Uterus (tissue), 4 donors: ENCODE results near the gene ZNF827. TPM values are rescaled to one million over a fixed set of nuclear protein-coding genes. Genes with fewer than 3 reads are reported as not detected.

Source experiments
- DNase-seq, 2 donors: peaks; one replicate each; pipeline ENCODE4 v3.0.0-alpha.2; 2019 to 2020
- H3K27ac ChIP-seq, 2 donors: fragments of 200-600 bp; sonication (generic); 1 replicate in 1 of 2; 2 replicates in 1 of 2; pipeline ENCODE4 v1.5.1; 2016 to 2018
- H3K27me3 ChIP-seq, 2 donors: fragments of 200-600 bp; sonication (generic); one replicate each; pipeline ENCODE4 v1.5.1; 2018 to 2019; ENCODE audit warnings: control low read depth in 1 of 2
- H3K36me3 ChIP-seq, 2 donors: fragments of 200-600 bp; sonication (generic); one replicate each; pipeline ENCODE4 v1.5.1; 2019; ENCODE audit warnings: control low read depth in 1 of 2
- H3K4me1 ChIP-seq, 2 donors: fragments of 200-600 bp; sonication (generic); one replicate each; pipeline ENCODE4 v1.5.1; 2018 to 2019; ENCODE audit warnings: control low read depth in 1 of 2
- H3K4me3 ChIP-seq, 2 donors: fragments of 200-600 bp; sonication (generic); 1 replicate in 1 of 2; 2 replicates in 1 of 2; pipeline ENCODE4 v1.5.1; 2018 to 2019; ENCODE audit warnings: mild to moderate bottlenecking in 1 of 2
- H3K9me3 ChIP-seq, 2 donors: fragments of 200-600 bp; sonication (generic); one replicate each; pipeline ENCODE4 v1.5.1; 2019; ENCODE audit warnings: control low read depth in 1 of 2
- CTCF ChIP-seq, 4 experiments: fragments of 200-600 bp in 2 of 4; fragments of 450-650 bp in 2 of 4; sonication (generic) in 2 of 4; IDR thresholded peaks; one replicate each; pipeline ENCODE4 v1.5.1; 2016 to 2019; ENCODE audit warnings: antibody characterized with exemption in 4 of 4, mild to moderate bottlenecking in 2 of 4, moderate library complexity in 1 of 4
- POLR2A ChIP-seq, 2 donors: fragments of 450-650 bp; IDR thresholded peaks; one replicate each; pipeline ENCODE4 v1.6.1; 2016; ENCODE audit warnings: antibody characterized with exemption in 2 of 2, mild to moderate bottlenecking in 1 of 2, moderate library complexity in 1 of 2
- intact Hi-C: fragments of 100-400 bp; cut with DNase I; formaldehyde crosslinking; loops from one replicate; pipeline ENCODE4 v1.15.1; 2023; ENCODE audit warnings: low total_unique reads
- total RNA-seq, 4 donors: library from RNA; depleted of rRNA in 3 of 4; stranded (reverse); fragments of >200 nt in 3 of 4; gene quantifications; one replicate each; pipeline versions ENCODE4 v1.1.0 to v1.2.4, GENCODE V29; 2014 to 2023
- donor health status: DM: yes; HTN: yes; CAD: no.

The ZNF827 gene
- 10 to 100 TPM in 2 of 4 donors, 1 to 10 TPM in 2; 2.9 to 33.1 (median 14.2) TPM for total RNA-seq

- H3K4me3 ChIP-seq: peak within 1 kb of the TSS; percentile 71 to 89
- H3K4me1 ChIP-seq: peaks cover 0 to 4% of the 10 kb centered on the region in 2 donors
- peak; percentile 59 to 63 for DNase-seq
- intact Hi-C loops: loop anchor here (5.0 kb wide), 1 partner anchor 207 kb away; no protein-coding TSS in a partner anchor
- TF ChIP-seq POLR2A (IDR thresholded peaks at IDR 0.05) (peak in 1 of 2 donors; percentile 29), CTCF (IDR thresholded peaks at IDR 0.05) (peak in 1 of 4 experiments; percentile 30)
- no peaks in the 10 kb centered on the region for H3K36me3 ChIP-seq
- H3K27ac ChIP-seq: peak within 1 kb of the TSS; percentile 98 to 99
- H3K9me3 ChIP-seq: no peaks in the 10 kb centered on the region
- H3K27me3 ChIP-seq: no peaks in the 10 kb centered on the region
These were observed at the start of gene ZNF827 for GRCh38 chr4:145938618-145939440. Gene ZNF827 (minus strand): TSS chr4:145938823. CDS start chr4:145938407, 416 bp downstream.

GRCh38 chr4:145984563-145984962, 45.9 kb upstream of the ZNF827 start:
- no peaks in the 10 kb centered on the region for H3K36me3 ChIP-seq
- no peak overlapping the region for H3K27ac ChIP-seq
- TF ChIP-seq POLR2A (IDR thresholded peaks at IDR 0.05) (no peak), CTCF (IDR thresholded peaks at IDR 0.05) (no peak)
- DNase-seq: no peak
- H3K4me1 ChIP-seq: no peaks in the 10 kb centered on the region
- H3K9me3 ChIP-seq: no peaks in the 10 kb centered on the region
- no peaks in the 10 kb centered on the region for H3K27me3 ChIP-seq
- H3K4me3 ChIP-seq: no peak overlapping the region
- intact Hi-C loops: no loop called here

- DNase-seq: no peak
- no peak for TF ChIP-seq CTCF (IDR thresholded peaks at IDR 0.05)
- TF ChIP-seq POLR2A (IDR thresholded peaks at IDR 0.05): no peak
- no peak overlapping the region for H3K27ac ChIP-seq
- H3K36me3 ChIP-seq: no peaks in the 10 kb centered on the region
- intact Hi-C loops: no loop called here
- no peaks in the 10 kb centered on the region for H3K9me3 ChIP-seq
- no peaks in the 10 kb centered on the region for H3K27me3 ChIP-seq
- H3K4me3 ChIP-seq: no peak overlapping the region
- H3K4me1 ChIP-seq: no peaks in the 10 kb centered on the region
These were observed 44.2 kb upstream of the ZNF827 start for GRCh38 chr4:145982791-145983190.

GRCh38 chr4:145979160-145979559, 40.5 kb upstream of the ZNF827 start:
- Histone ChIP-seq H3K27ac (no peak overlapping the region), H3K4me1 (no peaks in the 10 kb centered on the region), H3K36me3 (no peaks in the 10 kb centered on the region), H3K4me3 (no peak overlapping the region), H3K9me3 (no peaks in the 10 kb centered on the region), H3K27me3 (no peaks in the 10 kb centered on the region)
- no peak for DNase-seq
- no peak for TF ChIP-seq CTCF (IDR thresholded peaks at IDR 0.05)
- TF ChIP-seq POLR2A (IDR thresholded peaks at IDR 0.05): no peak
- intact Hi-C loops: no loop called here

- Histone ChIP-seq H3K36me3 (no peaks in the 10 kb centered on the region), H3K4me3 (no peak overlapping the region), H3K27ac (no peak overlapping the region), H3K9me3 (no peaks in the 10 kb centered on the region), H3K27me3 (no peaks in the 10 kb centered on the region), H3K4me1 (no peaks in the 10 kb centered on the region)
- DNase-seq: no peak
- intact Hi-C loops: no loop called here
- TF ChIP-seq CTCF (IDR thresholded peaks at IDR 0.05) (no peak), POLR2A (IDR thresholded peaks at IDR 0.05) (no peak)
These were observed 38.1 kb upstream of the ZNF827 start for GRCh38 chr4:145976680-145977079.
